Thoracic aorta (tissue), 2 donors: ENCODE measurements around the gene DOCK4. TPM values are rescaled to one million over a fixed set of nuclear protein-coding genes. Genes with fewer than 3 reads are reported as not detected.

Experiments
- ATAC-seq: fragments of 150-250 bp; one replicate; pipeline ENCODE4 v1.8.0; 2017; ENCODE audit warnings: low read depth; ENCODE audit not compliant: insufficient number of reproducible peaks, low FRiP score
- DNase-seq: peaks from one replicate; pipeline ENCODE4 v3.0.0-alpha.2; 2020; ENCODE audit warnings: low spot score
- H3K27ac ChIP-seq, 2 donors: fragments of 200-600 bp; sonication (generic); 1 replicate in 1 of 2; 2 replicates in 1 of 2; pipeline ENCODE4 v1.5.1; 2016; ENCODE audit warnings: mild to moderate bottlenecking in 2 of 2, moderate library complexity in 2 of 2
- H3K27me3 ChIP-seq: fragments of 200-600 bp; sonication (generic); replicated peaks from 2 replicates; pipeline ENCODE4 v1.6.0; 2016; ENCODE audit warnings: mild to moderate bottlenecking; ENCODE audit not compliant: insufficient read depth
- H3K36me3 ChIP-seq: fragments of 200-600 bp; sonication (generic); one replicate; pipeline ENCODE4 v1.5.1; 2016
- H3K4me1 ChIP-seq, 2 donors: fragments of 200-600 bp; sonication (generic); 1 replicate in 1 of 2; 2 replicates in 1 of 2; pipeline versions ENCODE4 v1.5.1 to v1.6.0; 2016; ENCODE audit warnings: low read depth in 2 of 2, mild to moderate bottlenecking in 1 of 2; ENCODE audit not compliant: control insufficient read depth in 1 of 2
- H3K4me3 ChIP-seq: fragments of 200-600 bp; sonication (generic); 2 replicates; pipeline ENCODE4 v1.5.1; 2016; ENCODE audit warnings: mild to moderate bottlenecking
- H3K9me3 ChIP-seq: fragments of 200-600 bp; sonication (generic); 2 replicates; pipeline ENCODE4 v1.5.1; 2016
- CTCF ChIP-seq: fragments of 200-600 bp; sonication (generic); IDR thresholded peaks from one replicate; pipeline ENCODE4 v1.5.1; 2019; ENCODE audit warnings: antibody characterized with exemption
- total RNA-seq, 2 donors: library from RNA; depleted of rRNA; stranded (reverse); fragments of >200 nt; gene quantifications; one replicate each; pipeline versions ENCODE4 v1.1.0 to v1.2.3, GENCODE V29; 2016

Gene DOCK4
- total RNA-seq, 2 donors from 2014 or later: 22.3 to 71.5 TPM

DNA sequence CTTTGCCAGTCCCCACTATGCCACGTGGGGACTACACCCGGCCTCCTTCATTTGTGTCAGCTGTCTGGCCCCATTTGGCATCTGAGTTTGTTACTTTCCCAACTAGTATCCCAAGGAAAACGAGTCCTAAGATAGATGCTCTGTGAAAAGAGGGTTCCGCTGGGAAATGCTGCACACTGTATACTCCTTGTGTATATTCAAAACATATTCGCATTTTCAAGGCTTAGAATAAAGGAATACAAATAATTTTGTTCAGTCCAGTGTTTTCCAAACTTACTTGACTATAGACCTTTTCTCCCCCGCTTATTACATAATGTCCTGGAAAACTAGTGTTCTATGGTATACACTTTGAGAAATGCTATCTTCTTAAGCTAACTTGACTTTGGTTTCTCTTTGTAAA, 476.1 kb downstream of the DOCK4 start:
- Histone ChIP-seq H3K4me3 (no peak overlapping the region), H3K4me1 (peaks cover 0 to 2% of the 10 kb centered on the region in 2 donors), H3K27ac (no peak overlapping the region), H3K27me3 (no peaks in the 10 kb centered on the region), H3K9me3 (no peaks in the 10 kb centered on the region), H3K36me3 (peaks cover 9% of the 10 kb centered on the region)
- ATAC-seq: no peak
- no peak for DNase-seq
- no peak for TF ChIP-seq CTCF

DNA sequence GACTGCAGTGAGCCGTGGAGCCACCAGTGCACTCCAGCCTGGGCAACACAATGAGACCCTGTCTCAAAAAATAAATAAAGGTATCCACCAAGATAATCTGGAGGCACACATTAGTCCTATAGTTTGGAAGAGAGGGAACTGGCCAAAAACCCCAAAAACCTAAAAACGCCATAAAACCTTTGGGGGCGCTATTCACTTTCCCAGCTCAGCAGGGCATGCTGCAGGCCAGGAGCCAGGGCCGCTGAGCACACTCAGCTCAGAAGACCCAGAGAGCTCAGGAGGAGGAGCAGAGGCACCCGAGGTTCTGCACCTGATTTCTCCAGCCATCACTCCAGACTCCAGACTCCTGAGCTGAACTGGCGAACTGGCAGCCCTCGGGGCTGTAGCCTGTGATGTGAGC, 476.7 kb downstream of the DOCK4 start:
- H3K4me1 ChIP-seq: no peaks in the 10 kb centered on the region
- TF ChIP-seq CTCF: no peak
- no peak overlapping the region for H3K4me3 ChIP-seq
- no peak overlapping the region for H3K27ac ChIP-seq
- peaks cover 9% of the 10 kb centered on the region for H3K36me3 ChIP-seq
- no peaks in the 10 kb centered on the region for H3K9me3 ChIP-seq
- ATAC-seq (no peak), DNase-seq (no peak)
- H3K27me3 ChIP-seq: no peaks in the 10 kb centered on the region

- no peaks in the 10 kb centered on the region for H3K4me1 ChIP-seq
- no peak overlapping the region for H3K27ac ChIP-seq
- H3K9me3 ChIP-seq: no peaks in the 10 kb centered on the region
- H3K36me3 ChIP-seq: peaks cover 9% of the 10 kb centered on the region
- DNase-seq: no peak
- no peak for TF ChIP-seq CTCF
- H3K4me3 ChIP-seq: no peak overlapping the region
- no peaks in the 10 kb centered on the region for H3K27me3 ChIP-seq
- ATAC-seq: no peak
These were observed 477.6 kb downstream of the DOCK4 start for GRCh38 chr7:111728635-111728995.

GRCh38 chr7:111727905-111728634, 478.1 kb downstream of the DOCK4 start:
- no peak for TF ChIP-seq CTCF
- no peak for ATAC-seq
- no peaks in the 10 kb centered on the region for H3K27me3 ChIP-seq

DNA sequence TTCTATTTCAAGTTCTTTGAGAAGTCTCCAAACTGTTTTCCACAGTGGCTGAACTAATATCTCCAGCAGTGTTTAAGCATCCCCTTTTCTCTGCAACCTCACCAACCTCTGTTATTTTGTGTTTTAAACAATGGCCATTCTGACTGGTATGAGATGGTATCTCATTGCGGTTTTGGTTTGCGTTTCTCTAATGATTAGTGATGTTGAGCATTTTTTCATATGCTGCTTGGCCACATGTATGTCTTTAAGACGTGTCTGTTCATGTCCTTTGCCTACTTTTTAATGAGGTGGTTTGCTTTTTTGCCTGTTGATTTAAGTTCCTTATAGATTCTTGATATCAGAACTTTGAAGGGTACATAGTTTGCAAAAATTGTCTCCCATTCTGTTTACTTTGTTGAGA, 487.3 kb downstream of the DOCK4 start:
- ATAC-seq: no peak
- Histone ChIP-seq H3K4me1 (no peaks in the 10 kb centered on the region), H3K9me3 (no peaks in the 10 kb centered on the region), H3K27me3 (no peaks in the 10 kb centered on the region), H3K27ac (no peak overlapping the region), H3K36me3 (no peaks in the 10 kb centered on the region), H3K4me3 (no peak overlapping the region)
- no peak for TF ChIP-seq CTCF
- DNase-seq: no peak

More at GRCh38 chr7:111727905-111728634, 478.1 kb downstream of the DOCK4 start:
- no peaks in the 10 kb centered on the region for H3K4me1 ChIP-seq
- no peak overlapping the region for H3K4me3 ChIP-seq
- peaks cover 7% of the 10 kb centered on the region for H3K36me3 ChIP-seq
- H3K9me3 ChIP-seq: no peaks in the 10 kb centered on the region
- no peak for DNase-seq
- H3K27ac ChIP-seq: no peak overlapping the region
